ENCODE data around the gene SEC14L5.

The SEC14L5 gene

DNA sequence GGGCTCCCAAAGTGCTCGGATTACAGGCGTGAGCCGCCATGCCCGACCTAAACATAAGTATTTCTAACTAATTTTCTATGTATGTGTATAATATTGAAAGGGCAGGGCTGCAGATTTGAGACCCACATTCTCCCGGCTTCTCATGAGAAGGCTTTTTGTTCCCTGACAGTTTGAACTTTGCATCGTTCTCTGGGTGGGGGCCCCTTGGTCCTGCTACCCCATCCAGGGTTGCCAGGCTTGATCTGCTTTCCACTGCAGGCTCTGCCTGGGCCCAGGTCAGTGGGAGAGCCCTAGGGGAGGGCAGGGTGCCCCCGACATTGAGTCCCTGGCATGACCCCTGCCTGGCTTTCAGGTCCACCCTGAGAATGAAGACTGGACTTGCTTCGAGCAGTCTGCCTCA, 32.3 kb downstream of the SEC14L5 start:
- DNase-seq (ENCODE audit: low spot score): no peak
- TF ChIP-seq, protein P1, sequence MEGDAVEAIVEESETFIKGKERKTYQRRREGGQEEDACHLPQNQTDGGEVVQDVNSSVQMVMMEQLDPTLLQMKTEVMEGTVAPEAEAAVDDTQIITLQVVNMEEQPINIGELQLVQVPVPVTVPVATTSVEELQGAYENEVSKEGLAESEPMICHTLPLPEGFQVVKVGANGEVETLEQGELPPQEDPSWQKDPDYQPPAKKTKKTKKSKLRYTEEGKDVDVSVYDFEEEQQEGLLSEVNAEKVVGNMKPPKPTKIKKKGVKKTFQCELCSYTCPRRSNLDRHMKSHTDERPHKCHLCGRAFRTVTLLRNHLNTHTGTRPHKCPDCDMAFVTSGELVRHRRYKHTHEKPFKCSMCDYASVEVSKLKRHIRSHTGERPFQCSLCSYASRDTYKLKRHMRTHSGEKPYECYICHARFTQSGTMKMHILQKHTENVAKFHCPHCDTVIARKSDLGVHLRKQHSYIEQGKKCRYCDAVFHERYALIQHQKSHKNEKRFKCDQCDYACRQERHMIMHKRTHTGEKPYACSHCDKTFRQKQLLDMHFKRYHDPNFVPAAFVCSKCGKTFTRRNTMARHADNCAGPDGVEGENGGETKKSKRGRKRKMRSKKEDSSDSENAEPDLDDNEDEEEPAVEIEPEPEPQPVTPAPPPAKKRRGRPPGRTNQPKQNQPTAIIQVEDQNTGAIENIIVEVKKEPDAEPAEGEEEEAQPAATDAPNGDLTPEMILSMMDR (IDR thresholded peaks at IDR 0.05; ENCODE audit: extremely low read depth, insufficient read depth, missing control alignments): no peak
- in situ Hi-C loops (cut with MboI; ENCODE audit: low pct_unique_long_range_greater_than_20kb, low sequenced_read_pairs, unreplicated experiment): no loop called here

DNA sequence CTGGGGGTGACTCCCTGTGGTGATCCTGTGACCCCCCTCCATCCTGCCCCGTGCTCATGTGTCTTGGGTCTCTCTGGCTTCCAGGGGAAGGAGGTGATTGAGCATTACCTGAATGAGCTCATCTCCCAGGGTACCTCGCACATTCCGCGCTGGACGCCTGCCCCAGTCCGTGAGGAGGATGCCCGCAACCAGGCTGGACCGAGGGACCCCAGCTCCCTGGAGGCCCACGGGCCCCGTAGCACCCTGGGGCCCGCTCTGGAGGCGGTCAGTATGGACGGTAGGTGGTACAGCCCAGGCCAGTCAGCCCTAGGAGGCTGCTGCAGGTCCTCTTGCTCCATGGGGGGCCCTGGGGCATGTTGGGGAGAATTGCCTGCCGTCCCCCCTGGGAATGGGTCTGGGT, 33.6 kb downstream of the SEC14L5 start:
- TF ChIP-seq, protein P1 (IDR thresholded peaks at IDR 0.05; ENCODE audit: extremely low read depth, insufficient read depth, missing control alignments): no peak
- in situ Hi-C loops (cut with MboI; ENCODE audit: low pct_unique_long_range_greater_than_20kb, low sequenced_read_pairs, unreplicated experiment): no loop called here

DNA sequence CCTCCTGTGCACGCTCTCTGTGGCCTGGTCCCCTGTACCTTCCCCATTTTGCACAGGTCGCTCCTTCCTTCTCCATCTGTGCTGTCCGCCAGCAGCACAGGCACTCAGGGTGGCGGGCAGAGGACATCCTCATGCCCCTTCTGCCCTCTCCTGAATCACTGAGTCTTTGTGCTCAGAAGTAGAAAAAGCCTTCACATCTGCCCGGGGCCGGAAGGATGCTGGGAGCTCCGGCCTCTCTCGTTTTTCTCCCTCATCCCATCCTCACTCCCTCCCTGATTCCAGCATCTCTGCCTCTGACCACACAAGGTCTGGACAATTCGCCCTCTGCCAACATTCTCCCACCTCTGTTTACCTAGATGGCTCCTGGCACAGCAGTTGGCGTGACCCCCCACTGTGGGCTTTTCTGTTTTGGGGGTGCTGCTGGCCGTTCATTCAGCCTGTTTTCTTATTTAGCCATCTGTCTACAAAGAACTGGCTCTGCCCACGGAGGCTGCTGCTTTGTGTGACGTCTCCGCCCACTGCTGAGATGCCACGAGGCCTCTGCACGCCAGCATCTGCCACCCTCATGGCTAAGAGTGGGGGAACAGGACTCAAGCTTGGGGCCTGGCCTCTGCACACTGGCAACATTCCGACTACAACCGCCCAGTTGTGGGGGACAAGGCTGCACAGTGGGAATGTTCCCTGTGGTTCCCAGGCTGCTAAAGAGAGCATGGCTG, 36.7 kb downstream of the SEC14L5 start:
- TF ChIP-seq, protein P1 (IDR thresholded peaks at IDR 0.05; ENCODE audit: extremely low read depth, insufficient read depth, missing control alignments): no peak
- no peak for DNase-seq (ENCODE audit: low spot score)
- in situ Hi-C loops (cut with MboI; ENCODE audit: low pct_unique_long_range_greater_than_20kb, low sequenced_read_pairs, unreplicated experiment): no loop called here

More for the DNA sequence above, 33.6 kb downstream of the SEC14L5 start:
- no peak for DNase-seq (ENCODE audit: low spot score)

DNA sequence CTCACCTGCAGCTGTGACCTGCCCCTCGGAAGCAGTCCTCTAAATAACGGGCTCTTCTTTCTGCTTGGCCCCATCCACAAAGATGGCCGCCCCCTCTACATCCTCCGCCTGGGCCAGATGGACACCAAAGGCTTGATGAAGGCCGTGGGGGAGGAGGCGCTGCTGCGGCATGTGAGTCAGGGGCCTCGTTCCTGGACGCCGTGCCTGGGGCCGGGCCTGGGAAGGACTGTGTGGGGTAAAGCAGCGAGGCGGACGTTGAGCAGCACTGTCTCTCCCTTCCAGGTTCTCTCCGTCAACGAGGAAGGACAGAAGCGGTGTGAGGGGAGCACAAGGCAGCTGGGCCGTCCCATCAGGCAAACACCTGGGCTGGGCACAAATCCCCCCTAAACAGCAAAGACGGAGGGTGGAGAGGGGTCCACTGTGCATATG, 42.5 kb downstream of the SEC14L5 start:
- TF ChIP-seq, protein P1 (IDR thresholded peaks at IDR 0.05; ENCODE audit: extremely low read depth, insufficient read depth, missing control alignments): no peak
- DNase-seq (ENCODE audit: low spot score): no peak
- in situ Hi-C loops (cut with MboI; ENCODE audit: low pct_unique_long_range_greater_than_20kb, low sequenced_read_pairs, unreplicated experiment): no loop called here

DNA sequence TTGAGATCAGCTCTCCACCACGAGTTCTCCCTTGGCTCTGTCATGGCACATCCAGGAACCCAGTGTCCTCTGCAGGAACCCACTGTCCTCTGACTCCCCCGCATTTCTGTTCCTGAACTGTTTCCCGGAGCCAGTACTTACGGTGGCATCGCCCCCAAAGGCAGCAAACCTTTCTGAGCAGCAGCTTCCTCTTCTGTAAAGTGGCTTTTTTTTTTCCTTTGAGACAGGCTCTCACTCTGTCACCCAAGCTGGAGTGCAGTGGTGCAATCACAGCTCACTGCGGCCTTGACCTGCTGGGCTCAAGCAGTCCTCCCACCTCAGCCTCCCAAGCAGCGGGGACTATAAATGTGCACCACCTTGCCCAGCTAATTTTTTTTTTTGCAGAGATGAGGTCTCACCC, 43.4 kb downstream of the SEC14L5 start:
- in situ Hi-C loops (cut with MboI; ENCODE audit: low pct_unique_long_range_greater_than_20kb, low sequenced_read_pairs, unreplicated experiment): no loop called here
- DNase-seq (ENCODE audit: low spot score): no peak
- TF ChIP-seq, protein P1 (IDR thresholded peaks at IDR 0.05; ENCODE audit: extremely low read depth, insufficient read depth, missing control alignments): no peak

DNA sequence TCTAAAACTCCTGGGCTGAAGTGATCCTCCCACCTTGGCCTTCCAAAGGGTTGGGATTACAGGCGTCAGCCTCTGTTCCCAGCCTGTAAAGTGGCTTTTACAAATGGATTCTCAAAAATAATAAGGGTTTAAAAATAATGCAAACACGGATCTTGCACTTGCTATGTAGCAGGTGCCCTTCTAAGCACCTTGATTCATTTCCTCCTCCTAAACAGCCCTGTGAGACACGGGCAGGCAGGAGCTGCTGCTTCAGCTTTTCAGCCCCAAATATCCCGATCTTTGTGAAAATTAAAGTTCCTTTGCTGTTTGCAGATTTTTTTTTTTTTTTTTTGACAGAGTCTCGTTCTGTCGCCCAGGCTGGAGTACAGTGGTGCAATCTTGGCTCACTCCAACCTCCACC, 43.9 kb downstream of the SEC14L5 start:
- DNase-seq (ENCODE audit: low spot score): no peak
- TF ChIP-seq, protein P1 (IDR thresholded peaks at IDR 0.05; ENCODE audit: extremely low read depth, insufficient read depth, missing control alignments): no peak
- in situ Hi-C loops (cut with MboI; ENCODE audit: low pct_unique_long_range_greater_than_20kb, low sequenced_read_pairs, unreplicated experiment): no loop called here
